ENCODE measurements around the gene SORCS1.

- TF ChIP-seq POLR2AphosphoS5 (IDR thresholded peaks at IDR 0.05) (no peak), POLR2A (IDR thresholded peaks at IDR 0.05) (no peak)
Measured at GRCh38 chr10:106720683-106721082, 443.8 kb downstream of the SORCS1 start.
